Smooth muscle cell (in vitro differentiated cells): ENCODE results near the gene RNF123. TPM values are rescaled to one million over a fixed set of nuclear protein-coding genes. Genes with fewer than 3 reads are reported as not detected.
"Not testable (repeated sequence)": the region's sequence is repeated elsewhere in the genome, so short reads cannot be mapped to it uniquely, and the experiment has no call there.

Experiments used
- DNase-seq: peaks from one replicate; lab custom pipeline; 2025; ENCODE audit not compliant: unreplicated experiment; lab: John Stamatoyannopoulos, UW
- H2AFZ ChIP-seq: fragments of 200-600 bp; sonication (generic); 2 replicates; pipeline ENCODE4 v1.6.0; 2016; ENCODE audit warnings: antibody characterized with exemption, low read depth, mild to moderate bottlenecking
- H3F3A ChIP-seq: fragments of 200-600 bp; sonication (generic); 2 replicates; pipeline ENCODE4 v1.6.0; 2017; ENCODE audit warnings: antibody characterized with exemption, low read depth
- H3K27ac ChIP-seq: fragments of 200-600 bp; sonication (generic); 2 replicates; pipeline ENCODE4 v1.5.1; 2016; ENCODE audit warnings: low read depth, mild to moderate bottlenecking
- H3K27me3 ChIP-seq: fragments of 200-600 bp; sonication (generic); 2 replicates; pipeline ENCODE4 v1.6.1; 2016; ENCODE audit warnings: low read depth, mild to moderate bottlenecking
- H3K36me3 ChIP-seq: fragments of 200-600 bp; sonication (generic); 2 replicates; pipeline ENCODE4 v1.5.1; 2016; ENCODE audit warnings: low read depth
- H3K4me1 ChIP-seq: fragments of 200-600 bp; sonication (generic); 2 replicates; pipeline ENCODE4 v1.5.1; 2016; ENCODE audit warnings: low read depth
- H3K4me2 ChIP-seq: fragments of 200-600 bp; sonication (generic); 2 replicates; pipeline ENCODE4 v1.6.0; 2016; ENCODE audit warnings: mild to moderate bottlenecking
- H3K4me3 ChIP-seq: fragments of 200-600 bp; sonication (generic); 2 replicates; pipeline ENCODE4 v1.5.1; 2016; ENCODE audit warnings: mild to moderate bottlenecking
- H3K79me2 ChIP-seq: fragments of 200-600 bp; sonication (generic); 2 replicates; pipeline ENCODE4 v1.6.0; 2016; ENCODE audit warnings: low read depth, mild to moderate bottlenecking
- H3K9ac ChIP-seq: fragments of 200-600 bp; sonication (generic); 2 replicates; pipeline ENCODE4 v1.6.0; 2016; ENCODE audit warnings: low read depth
- H3K9me3 ChIP-seq: fragments of 200-600 bp; sonication (generic); replicated peaks from 2 replicates; pipeline ENCODE4 v1.5.1; 2016; ENCODE audit warnings: low read depth
- H4K20me1 ChIP-seq: fragments of 200-600 bp; sonication (generic); 2 replicates; pipeline ENCODE4 v1.6.0; 2016; ENCODE audit warnings: low read depth
- WGBS: methylation state at CpG from one replicate; pipeline ENCODE4 v1.1.7; 2016; ENCODE audit warnings: low lambda C conversion rate; 5-methylcytosine and 5-hydroxymethylcytosine counted together
- polyA plus RNA-seq: library from polyadenylated mRNA; unstranded; fragments of >200 nt; fragmentation: Nextera tagmentation; extraction: Ambion mirVana; gene quantifications from 2 replicates; pipeline ENCODE4 v1.2.1, GENCODE V29; 2016
- total RNA-seq: library from RNA; depleted of rRNA; stranded (reverse); fragments of >200 nt; gene quantifications from 2 replicates; pipeline ENCODE4 v1.2.3, GENCODE V29; 2014
- TF ChIP-seq, protein P1 (sequence below): fragments of 200-600 bp; sonication (generic); IDR thresholded peaks from 2 replicates; pipeline ENCODE4 v1.5.1; 2017; ENCODE audit warnings: borderline replicate concordance, mild to moderate bottlenecking, antibody characterized with exemption; ENCODE audit not compliant: insufficient read depth, poor library complexity, severe bottlenecking

Gene RNF123
- total and polyA plus RNA-seq, 2 experiments from 2014 or later: 15.8 to 23.9 TPM

- H3K9ac ChIP-seq: no peak overlapping the region
- DNase-seq: no peak
- TF ChIP-seq, protein P1, sequence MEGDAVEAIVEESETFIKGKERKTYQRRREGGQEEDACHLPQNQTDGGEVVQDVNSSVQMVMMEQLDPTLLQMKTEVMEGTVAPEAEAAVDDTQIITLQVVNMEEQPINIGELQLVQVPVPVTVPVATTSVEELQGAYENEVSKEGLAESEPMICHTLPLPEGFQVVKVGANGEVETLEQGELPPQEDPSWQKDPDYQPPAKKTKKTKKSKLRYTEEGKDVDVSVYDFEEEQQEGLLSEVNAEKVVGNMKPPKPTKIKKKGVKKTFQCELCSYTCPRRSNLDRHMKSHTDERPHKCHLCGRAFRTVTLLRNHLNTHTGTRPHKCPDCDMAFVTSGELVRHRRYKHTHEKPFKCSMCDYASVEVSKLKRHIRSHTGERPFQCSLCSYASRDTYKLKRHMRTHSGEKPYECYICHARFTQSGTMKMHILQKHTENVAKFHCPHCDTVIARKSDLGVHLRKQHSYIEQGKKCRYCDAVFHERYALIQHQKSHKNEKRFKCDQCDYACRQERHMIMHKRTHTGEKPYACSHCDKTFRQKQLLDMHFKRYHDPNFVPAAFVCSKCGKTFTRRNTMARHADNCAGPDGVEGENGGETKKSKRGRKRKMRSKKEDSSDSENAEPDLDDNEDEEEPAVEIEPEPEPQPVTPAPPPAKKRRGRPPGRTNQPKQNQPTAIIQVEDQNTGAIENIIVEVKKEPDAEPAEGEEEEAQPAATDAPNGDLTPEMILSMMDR: no peak
These were observed 8.7 kb upstream of the RNF123 start for GRCh38 chr3:49680493-49681231.

DNA sequence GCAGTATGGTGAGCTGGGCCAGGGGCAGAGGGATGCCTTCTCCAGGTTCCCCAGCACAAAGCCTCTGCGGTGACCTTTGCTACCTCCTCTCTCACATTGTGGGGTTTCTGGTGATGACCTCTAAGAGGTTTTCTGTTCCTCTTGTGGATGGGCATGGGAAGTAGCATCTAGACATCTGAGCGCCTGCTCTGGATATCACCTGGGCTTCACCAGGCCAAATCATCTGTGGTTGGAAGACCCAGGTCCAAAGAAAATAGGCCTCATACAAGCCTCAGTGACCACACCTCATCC, 8.2 kb upstream of the RNF123 start:
- no peaks in the 10 kb centered on the region for H3K79me2 ChIP-seq
- H3K9ac ChIP-seq: no peak overlapping the region
- H3K4me3 ChIP-seq: no peak overlapping the region
- DNase-seq: no peak
- no peaks in the 10 kb centered on the region for H3K9me3 ChIP-seq
- WGBS: 100% methylated on average over 2 of the region's 2 CpGs
- no peak overlapping the region for H3K27ac ChIP-seq
- no peaks in the 10 kb centered on the region for H3K36me3 ChIP-seq
- H3K27me3 ChIP-seq: no peaks in the 10 kb centered on the region
- no peaks in the 10 kb centered on the region for H4K20me1 ChIP-seq
- TF ChIP-seq, protein P1: no peak
- no peak overlapping the region for H2AFZ ChIP-seq
- H3F3A ChIP-seq: no peaks in the 10 kb centered on the region
- no peaks in the 10 kb centered on the region for H3K4me1 ChIP-seq
- no peak overlapping the region for H3K4me2 ChIP-seq

More at GRCh38 chr3:49680493-49681231, 8.7 kb upstream of the RNF123 start:
- Histone ChIP-seq H2AFZ (no peak overlapping the region), H3K4me1 (no peaks in the 10 kb centered on the region), H4K20me1 (no peaks in the 10 kb centered on the region), H3K4me2 (no peak overlapping the region), H3K36me3 (no peaks in the 10 kb centered on the region), H3K79me2 (no peaks in the 10 kb centered on the region), H3K27me3 (no peaks in the 10 kb centered on the region), H3K9me3 (no peaks in the 10 kb centered on the region), H3K4me3 (no peak overlapping the region), H3K27ac (no peak overlapping the region), H3F3A (no peaks in the 10 kb centered on the region)
- over 99% methylated on average over 7 of the region's 7 CpGs for WGBS

GRCh38 chr3:49681543-49681942, 7.8 kb upstream of the RNF123 start:
- H3K4me3 ChIP-seq: no peak overlapping the region
- TF ChIP-seq, protein P1: no peak
- H3K79me2 ChIP-seq: no peaks in the 10 kb centered on the region
- H3F3A ChIP-seq: no peaks in the 10 kb centered on the region
- DNase-seq: no peak
- no peaks in the 10 kb centered on the region for H3K27me3 ChIP-seq
- no peaks in the 10 kb centered on the region for H3K4me1 ChIP-seq
- no peak overlapping the region for H3K27ac ChIP-seq
- no peak overlapping the region for H2AFZ ChIP-seq
- no peak overlapping the region for H3K9ac ChIP-seq
- no peaks in the 10 kb centered on the region for H4K20me1 ChIP-seq
- no peaks in the 10 kb centered on the region for H3K36me3 ChIP-seq
- no peaks in the 10 kb centered on the region for H3K9me3 ChIP-seq
- WGBS: 96% methylated on average over 4 of the region's 4 CpGs
- H3K4me2 ChIP-seq: no peak overlapping the region

DNA sequence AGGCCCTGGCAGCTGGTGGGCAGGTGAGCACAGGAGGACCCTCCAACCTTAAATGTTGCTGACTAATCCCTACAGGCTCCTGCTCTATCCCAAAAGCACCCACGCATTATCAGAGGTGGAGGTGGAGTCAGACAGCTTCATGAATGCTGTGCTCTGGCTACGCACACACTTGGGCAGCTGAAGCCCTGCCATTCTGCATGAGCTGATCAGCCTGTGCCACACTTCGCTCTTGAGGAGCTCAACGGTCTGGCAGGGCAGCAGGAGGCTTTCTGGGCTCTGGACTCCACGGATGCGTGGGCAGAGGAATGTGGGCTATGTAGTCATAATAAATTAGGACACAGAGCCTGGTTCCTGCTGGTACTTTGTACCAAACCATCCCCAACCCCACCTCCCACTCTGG, 6.2 kb upstream of the RNF123 start:
- no peaks in the 10 kb centered on the region for H3K79me2 ChIP-seq
- no peaks in the 10 kb centered on the region for H3K9me3 ChIP-seq
- 88% methylated on average over 6 of the region's 6 CpGs for WGBS
- DNase-seq: no peak
- no peak overlapping the region for H3K27ac ChIP-seq
- H3K36me3 ChIP-seq: no peaks in the 10 kb centered on the region
- H2AFZ ChIP-seq: no peak overlapping the region
- no peaks in the 10 kb centered on the region for H4K20me1 ChIP-seq
- no peaks in the 10 kb centered on the region for H3K4me1 ChIP-seq
- TF ChIP-seq, protein P1: no peak
- no peaks in the 10 kb centered on the region for H3F3A ChIP-seq
- no peaks in the 10 kb centered on the region for H3K27me3 ChIP-seq
- H3K4me3 ChIP-seq: no peak overlapping the region
- H3K9ac ChIP-seq: no peak overlapping the region
- no peak overlapping the region for H3K4me2 ChIP-seq

GRCh38 chr3:49684453-49684852, 4.9 kb upstream of the RNF123 start:
- H3K36me3 ChIP-seq, H3K27me3 ChIP-seq, H3K27ac ChIP-seq, H3K79me2 ChIP-seq, DNase-seq, H3K9me3 ChIP-seq, H3K9ac ChIP-seq, H3F3A ChIP-seq, H4K20me1 ChIP-seq, H2AFZ ChIP-seq, H3K4me3 ChIP-seq, H3K4me1 ChIP-seq, H3K4me2 ChIP-seq: not testable (repeated sequence)
- 94% methylated on average over 2 of the region's 2 CpGs for WGBS
